ENCODE measurements around the gene WFIKKN1. TPM values are rescaled to one million over a fixed set of nuclear protein-coding genes. Genes with fewer than 3 reads are reported as not detected.

Gene WFIKKN1
- total RNA-seq, 1 experiment from 2014 or later: 0.47 TPM

GRCh38 chr16:593807-594206 lies 37.0 kb upstream of the WFIKKN1 start:
- Histone ChIP-seq H3K27ac (ENCODE audit: low read depth, low read length) (peak overlapping the region; percentile 76), H3K9me2 (ENCODE audit: insufficient read depth) (no peaks in the 10 kb centered on the region), H3K9me3 (ENCODE audit: control insufficient read depth in 1 of 2, insufficient read depth in 1 of 2, low read depth in 1 of 2, low read length in 2 of 2) (no peaks in the 10 kb centered on the region), H3K79me2 (ENCODE audit: insufficient read depth, low read length) (peaks cover 21% of the 10 kb centered on the region; the same call in 1 of the 2 replicates), H3K4me1 (ENCODE audit: control insufficient read depth in 1 of 2, insufficient read depth in 2 of 2, low read length in 2 of 2) (peaks cover 30 to 35% of the 10 kb centered on the region in 2 experiments), H4K20me1 (ENCODE audit: insufficient read depth) (no peaks in the 10 kb centered on the region), H3K36me3 (ENCODE audit: control insufficient read depth in 1 of 2, insufficient read depth in 2 of 2, low read length in 2 of 2) (no peaks in the 10 kb centered on the region), H3K4me2 (ENCODE audit: low read length) (peak overlapping the region; percentile 70), H2AFZ (ENCODE audit: low read depth, low read length, poor library complexity, severe bottlenecking) (no peak overlapping the region), H3K4me3 (replicated peaks in 1 of 2; ENCODE audit: low read depth in 1 of 2, low read length in 2 of 2) (peak overlapping the region in 1 of 2 experiments; percentile 13; a peak in 1 of 4 replicates), H3K27me3 (ENCODE audit: insufficient read depth, low read length) (no peaks in the 10 kb centered on the region), H3K9ac (ENCODE audit: low read length) (peak overlapping the region; percentile 36)
- ChIA-PET POLR2A (no interaction called here), RAD21 (ENCODE audit: low non-redundant PET in 1 of 2, low total read pairs in 2 of 2, uncharacterized antibody in 2 of 2, unreplicated experiment in 2 of 2) (interaction anchor here in 1 of 2 experiments (0.7 kb wide), 1 partner anchor 46 kb away, joined by 3 read pairs; no protein-coding TSS in a partner anchor), CTCF (interaction anchor here (1.0 to 1.1 kb wide), 2 partner anchors 15 to 54 kb away, joined by 3 to 4 read pairs; no protein-coding TSS in a partner anchor)
- ATAC-seq (no peak), DNase-seq (ENCODE audit: low read depth, low spot score) (no peak)
- TF ChIP-seq SRF (IDR thresholded peaks at IDR 0.05; ENCODE audit: low read depth) (no peak), CBX3 (IDR thresholded peaks at IDR 0.05; ENCODE audit: low read depth) (no peak), ZFX (IDR thresholded peaks at IDR 0.05) (no peak), FOSL1 (IDR thresholded peaks at IDR 0.05; ENCODE audit: low read depth) (no peak; the same call in 1 of the 2 replicates), EGR1 (IDR thresholded peaks at IDR 0.05; ENCODE audit: low read depth) (0 out of 2 replicates have a peak, but pooled peaks have one; percentile 20), SIN3A (IDR thresholded peaks at IDR 0.05; ENCODE audit: low read depth) (0 out of 2 replicates have a peak, but pooled peaks have one; percentile 16), MAX (IDR thresholded peaks at IDR 0.05) (no peak), ZNF274 (IDR thresholded peaks at IDR 0.05; ENCODE audit: low read depth, low read length) (no peak), JUND (IDR thresholded peaks at IDR 0.05) (no peak), EZH2 (IDR thresholded peaks at IDR 0.05) (no peak), RAD21 (IDR thresholded peaks at IDR 0.05; ENCODE audit: low read depth) (no peak), POLR2A (IDR thresholded peaks at IDR 0.05; ENCODE audit: borderline replicate concordance, extremely low read depth, insufficient read depth, insufficient read length) (no peak), YY1 (IDR thresholded peaks at IDR 0.05; ENCODE audit: extremely low read depth, insufficient replicate concordance, low read depth, low read length) (no peak)
- intact Hi-C loops (cut with micrococcal nuclease): loop anchor here (5.0 kb wide), 1 partner anchor 33 kb away; no protein-coding TSS in a partner anchor
- BruUV-seq (replicated peaks): no TSS peak
